Nucleus accumbens (tissue), 56 donors: ENCODE data around the gene PSD2.
"Not testable (repeated sequence)": the region's sequence is repeated elsewhere in the genome, so short reads cannot be mapped to it uniquely, and the experiment has no call there.

Source experiments
- DNase-seq, 56 donors: peaks; one replicate each; lab custom pipeline; 2025; lab: John Stamatoyannopoulos, UW

Gene PSD2

GRCh38 chr5:139787568-139788293 is 7.9 kb upstream of the PSD2 start:
- peak; percentile 43 to 98 (median 90) for DNase-seq

DNA sequence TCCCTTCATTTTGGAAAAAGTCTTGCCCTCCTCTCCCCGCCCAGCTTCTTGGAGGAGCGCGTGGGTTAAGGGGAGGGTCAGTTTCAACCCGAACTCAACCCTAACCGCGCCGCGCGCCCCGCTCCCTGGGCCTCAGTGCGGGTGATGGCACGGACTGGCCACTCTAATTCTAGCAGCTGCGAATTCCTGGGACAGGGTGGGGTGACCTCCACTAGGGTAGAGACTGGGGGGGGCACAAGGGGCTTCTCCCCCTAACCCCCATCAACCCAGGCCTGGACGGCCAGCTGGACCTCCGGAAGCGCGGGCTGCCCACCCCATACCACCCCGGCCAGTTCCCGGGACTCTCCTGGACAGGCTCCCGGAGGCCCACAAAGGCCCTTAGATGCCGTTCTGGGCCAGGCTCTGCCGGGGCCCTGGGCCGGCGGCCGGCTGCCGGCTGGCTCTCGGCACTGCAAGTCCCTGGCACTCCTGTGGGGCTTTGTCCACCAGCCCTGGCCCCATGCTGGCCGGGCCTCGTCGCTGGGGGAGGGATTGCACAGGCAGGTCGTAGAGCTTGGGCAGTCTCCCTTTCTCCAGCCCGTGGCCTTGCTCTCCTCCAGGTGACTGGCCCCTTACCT is 7.2 kb upstream of the PSD2 start:
- peak; percentile 64 to 95 (median 89) for DNase-seq

- peak in 2 of 56 donors; percentile 52 to 56 for DNase-seq
These were observed 6.3 kb upstream of the PSD2 start for GRCh38 chr5:139789116-139789844.

- DNase-seq: no peak
These were observed 5.8 kb upstream of the PSD2 start for GRCh38 chr5:139789845-139790189.

DNA sequence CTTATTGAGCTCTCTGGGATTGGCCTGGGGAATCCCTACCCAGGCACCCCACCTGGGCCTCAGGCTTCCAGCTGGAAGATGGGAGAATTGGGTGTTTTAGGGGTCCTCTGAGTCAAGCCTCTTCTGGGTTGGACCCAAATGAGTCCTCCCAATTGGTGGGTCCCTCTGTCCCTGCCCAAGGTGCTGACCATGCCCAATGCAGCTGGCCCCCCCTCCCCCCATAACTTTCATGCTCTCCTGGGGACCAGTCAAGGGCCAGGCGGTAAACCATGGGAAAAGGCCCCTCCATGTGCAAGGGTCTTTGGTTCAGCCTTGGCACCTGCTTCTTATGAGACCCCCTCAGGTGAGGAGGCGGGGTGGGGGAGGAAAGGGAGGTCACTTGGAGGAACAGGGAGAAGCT is 3.4 kb upstream of the PSD2 start:
- no peak for DNase-seq

- not testable (repeated sequence) for DNase-seq
These were observed 3.0 kb upstream of the PSD2 start for GRCh38 chr5:139792655-139793054.

DNA sequence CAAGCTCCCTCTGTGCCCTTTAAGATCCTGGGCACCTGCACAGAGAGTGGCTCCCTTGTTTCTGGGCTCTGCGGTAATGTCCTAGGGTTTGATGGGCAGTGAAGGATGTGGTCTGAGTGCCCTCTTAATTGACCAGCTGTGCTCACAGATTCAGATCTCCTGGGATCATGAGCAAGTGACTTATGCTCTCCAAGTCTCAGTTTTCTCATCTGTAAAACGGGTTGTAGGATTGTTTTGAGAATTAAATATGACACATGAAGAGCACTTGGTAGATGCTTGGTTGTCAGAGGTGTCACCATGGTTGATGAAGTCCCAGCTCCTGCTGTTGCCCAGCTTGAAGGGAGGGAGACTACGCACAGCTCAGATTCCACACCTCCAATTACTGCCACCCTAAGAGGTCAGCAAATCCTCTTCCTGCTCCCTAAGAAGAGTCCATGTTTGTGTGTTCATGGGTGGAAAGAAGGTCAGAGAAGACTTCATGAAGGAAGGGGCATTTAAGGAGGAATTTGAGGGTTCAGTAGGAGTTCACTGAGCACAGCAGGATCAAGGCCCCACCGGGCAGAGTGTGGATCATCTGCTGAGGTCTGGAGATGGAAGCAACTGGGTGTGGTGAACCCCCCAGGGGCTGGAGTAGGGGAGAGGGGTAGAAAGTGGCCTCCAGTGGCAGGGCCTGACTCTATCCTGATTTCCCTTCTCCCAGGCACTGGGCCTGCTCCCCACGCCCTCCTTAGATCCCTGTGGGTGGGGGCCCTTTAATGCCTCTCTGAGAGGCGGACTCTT is 1.4 kb upstream of the PSD2 start:
- no peak for DNase-seq

GRCh38 chr5:139796061-139796806 is 626 bp downstream of the PSD2 start:
- peak in 18 of 56 donors; percentile 8 to 66 (median 31) for DNase-seq

- no peak for DNase-seq
These were observed 1.7 kb downstream of the PSD2 start for GRCh38 chr5:139797335-139797734.

GRCh38 chr5:139797856-139798510 is 2.4 kb downstream of the PSD2 start:
- DNase-seq: no peak

DNA sequence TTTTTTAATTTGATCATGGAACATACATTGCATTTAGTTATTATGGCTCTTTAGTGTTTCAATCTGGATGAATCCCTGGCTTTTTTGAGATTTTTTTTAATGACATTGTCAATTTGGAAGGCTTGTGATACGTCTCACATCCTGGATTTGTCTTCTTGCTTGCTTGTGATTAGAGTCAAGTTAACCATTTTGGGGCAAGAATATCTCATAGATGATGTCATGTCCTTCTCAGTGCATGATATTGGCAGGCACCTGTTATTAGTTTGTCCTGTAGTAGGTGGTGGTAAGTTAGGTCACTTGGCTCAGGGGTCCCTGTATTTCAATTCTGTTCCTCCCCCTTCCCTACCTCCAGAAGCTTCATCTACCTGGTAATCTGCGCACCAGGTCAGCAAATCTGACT is 3.3 kb downstream of the PSD2 start:
- DNase-seq: no peak

DNA sequence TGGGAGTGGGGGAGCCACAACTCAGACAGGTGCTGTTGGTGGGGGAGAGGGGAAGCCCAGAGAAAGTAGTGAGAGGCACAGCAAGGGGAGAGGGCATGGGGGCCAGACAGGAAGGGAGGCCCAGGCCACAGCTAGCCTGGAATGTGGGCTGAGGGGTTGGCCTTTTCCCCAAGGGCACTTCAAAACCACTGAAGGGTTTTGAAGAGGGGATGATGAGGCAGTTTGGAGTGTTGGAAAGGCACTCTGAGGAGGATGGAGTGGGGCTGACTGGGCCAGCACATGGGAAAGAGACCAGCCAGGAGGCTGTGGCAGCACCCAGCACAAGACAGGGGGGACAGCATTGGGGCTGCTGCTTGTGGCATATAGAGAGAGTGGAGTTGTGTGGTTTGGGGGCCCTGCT is 3.8 kb downstream of the PSD2 start:
- no peak for DNase-seq

GRCh38 chr5:139803978-139804377 is 8.4 kb downstream of the PSD2 start:
- no peak for DNase-seq

DNA sequence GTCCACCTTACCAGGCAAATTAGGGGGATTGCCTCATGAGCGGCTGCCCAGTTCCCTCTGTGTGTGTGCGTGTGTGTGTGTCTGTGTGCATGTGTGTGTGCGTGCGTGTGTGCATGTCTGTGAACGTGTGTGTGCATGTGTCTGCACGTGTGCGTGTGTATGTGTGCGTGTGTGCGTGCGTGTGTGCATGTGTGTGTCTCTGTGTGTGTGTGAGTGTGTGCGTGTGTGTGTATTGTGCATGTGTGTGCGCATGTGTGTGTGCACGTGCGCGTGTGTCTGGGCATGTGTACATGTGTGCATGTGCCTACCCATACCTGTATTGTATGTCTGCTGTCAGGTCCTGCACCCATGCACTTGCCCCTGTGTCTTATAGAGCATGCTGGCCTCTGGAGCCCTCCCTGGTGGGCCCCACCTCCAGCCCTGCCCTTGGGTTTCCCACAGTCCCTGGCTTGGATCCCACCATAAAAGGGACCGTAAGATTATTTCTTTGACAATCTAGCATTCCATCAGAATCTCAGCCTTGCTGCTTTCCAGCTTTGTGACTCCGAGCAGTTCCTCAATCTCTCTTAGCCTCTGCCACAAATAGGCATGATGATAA is 9.3 kb downstream of the PSD2 start:
- DNase-seq: no peak

DNA sequence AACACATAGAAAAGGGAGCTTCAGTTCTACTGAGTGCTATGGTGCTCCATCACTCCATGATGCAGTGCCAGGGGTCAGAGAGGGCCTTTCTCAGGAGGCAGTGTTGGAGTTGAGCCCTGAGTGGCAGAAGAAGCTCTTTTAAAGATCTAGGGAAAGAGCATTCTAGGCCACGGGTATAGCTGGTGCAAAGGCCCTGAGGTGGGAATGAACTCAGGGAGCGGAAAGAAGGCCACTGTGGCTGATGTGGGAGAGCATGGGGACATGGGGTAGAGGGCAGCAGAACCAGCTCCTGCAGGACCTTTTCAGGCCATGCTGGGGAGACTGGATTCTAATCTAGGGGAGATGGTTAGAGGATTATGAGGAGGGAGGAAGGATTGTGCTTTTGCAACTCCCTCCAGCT is 9.9 kb downstream of the PSD2 start:
- DNase-seq: no peak

GRCh38 chr5:139806111-139806510 is 10.5 kb downstream of the PSD2 start:
- peak in 51 of 56 donors; percentile 12 to 87 (median 58) for DNase-seq

GRCh38 chr5:139806726-139807646 is 11.4 kb downstream of the PSD2 start:
- DNase-seq: peak in 48 of 56 donors; percentile 16 to 85 (median 53)

- no peak for DNase-seq
These were observed 12.0 kb downstream of the PSD2 start for GRCh38 chr5:139807647-139808030.
